ENCODE measurements around the gene RAPGEF5. TPM values are rescaled to one million over a fixed set of nuclear protein-coding genes. Genes with fewer than 3 reads are reported as not detected.

RAPGEF5 gene
- total RNA-seq, 1 experiment from 2014 or later, result 13.3 TPM

GRCh38 chr7:22229148-22229547 is 127.8 kb downstream of the RAPGEF5 start:
- H2AK5ac ChIP-seq (ENCODE audit: insufficient read length, low read length), result no peak overlapping the region
- H2BK5ac ChIP-seq (ENCODE audit: insufficient read length, low read length), result no peak overlapping the region
- no peaks in the 10 kb centered on the region for H4K20me1 ChIP-seq (ENCODE audit: control insufficient read depth, insufficient read depth, insufficient read length)
- H3K14ac ChIP-seq (ENCODE audit: insufficient read depth, low read length), result no peak overlapping the region
- no peaks in the 10 kb centered on the region for H3K9me3 ChIP-seq (ENCODE audit: control insufficient read depth, low read depth, low read length)
- H2BK15ac ChIP-seq (ENCODE audit: low read depth, low read length), result no peak overlapping the region
- no peak for TF ChIP-seq CTCF (conservative IDR thresholded peaks at IDR 0.05)
- Mint-ChIP-seq H3K9me3 (no peaks in the 10 kb centered on the region), H3K4me1 (peaks cover under 1% of the 10 kb centered on the region in 2 experiments), H3K27me3 (ENCODE audit: low read depth) (no peaks in the 10 kb centered on the region), H3K36me3 (ENCODE audit: insufficient read depth in 1 of 3, low read depth in 3 of 3) (no peaks in the 10 kb centered on the region), H3K4me3 (no peak overlapping the region), H3K27ac (0 out of 7 replicates have a peak overlapping the region, but pooled peaks of 1 of the 3 experiments have one; percentile 4)
- H3K4me2 ChIP-seq (ENCODE audit: insufficient read depth, insufficient read length, low read length), result no peak overlapping the region
- no peaks in the 10 kb centered on the region for H3K4me1 ChIP-seq (ENCODE audit: insufficient read depth, low read length)
- no peak overlapping the region for H2BK120ac ChIP-seq (ENCODE audit: low read depth, low read length, poor library complexity, severe bottlenecking)
- no peak overlapping the region for H2BK12ac ChIP-seq (ENCODE audit: insufficient read length, low read depth, low read length)
- no peaks in the 10 kb centered on the region for H3K27me3 ChIP-seq (ENCODE audit: insufficient read depth, low read length)
- H3K4ac ChIP-seq (ENCODE audit: low read depth, low read length), result no peak overlapping the region
- WGBS (ENCODE audit: extremely low coverage, insufficient read length, low lambda C conversion rate), result no CpG with 5 or more reads among the region's 2 CpGs
- H4K5ac ChIP-seq (ENCODE audit: insufficient read length, low read depth, low read length), result no peak overlapping the region
- no peak overlapping the region for H3K18ac ChIP-seq (ENCODE audit: insufficient read length, low read depth, low read length)
- H3K9ac ChIP-seq (ENCODE audit: extremely low read depth, insufficient read length, low read length), result no peak overlapping the region
- no peak overlapping the region for H3K56ac ChIP-seq (ENCODE audit: insufficient read length, low read depth, low read length)
- H3K27ac ChIP-seq (ENCODE audit: insufficient read length, low read depth, low read length), result no peak overlapping the region
- no peaks in the 10 kb centered on the region for H3K79me1 ChIP-seq (ENCODE audit: insufficient read depth, low read depth, low read length, poor library complexity, severe bottlenecking)
- no peak overlapping the region for H4K91ac ChIP-seq (ENCODE audit: insufficient read length, low read depth, low read length)
- H3T11ph ChIP-seq (ENCODE audit: low read length), result no peak overlapping the region
- no peaks in the 10 kb centered on the region for H3K23me2 ChIP-seq (ENCODE audit: insufficient read length, low read depth, low read length, poor library complexity, severe bottlenecking)
- no peak overlapping the region for H2BK20ac ChIP-seq (ENCODE audit: low read depth, low read length, poor library complexity, severe bottlenecking)
- H4K8ac ChIP-seq (replicated peaks; ENCODE audit: insufficient read length, low read depth, low read length), result no peak overlapping the region
- H3K79me2 ChIP-seq (ENCODE audit: insufficient read depth, low read length), result no peaks in the 10 kb centered on the region
- H2AFZ ChIP-seq (ENCODE audit: low read length), result no peak overlapping the region
- DNase-seq, result no peak
- H3K23ac ChIP-seq (ENCODE audit: insufficient read length, low read depth, low read length), result no peak overlapping the region

Measured in H9 (cell line).